ENCODE results near the gene KBTBD3. TPM values are rescaled to one million over a fixed set of nuclear protein-coding genes. Genes with fewer than 3 reads are reported as not detected.
A peak's percentile ranks its signal among the peaks of the same experiment; 100 is the strongest.

Gene KBTBD3, protein sequence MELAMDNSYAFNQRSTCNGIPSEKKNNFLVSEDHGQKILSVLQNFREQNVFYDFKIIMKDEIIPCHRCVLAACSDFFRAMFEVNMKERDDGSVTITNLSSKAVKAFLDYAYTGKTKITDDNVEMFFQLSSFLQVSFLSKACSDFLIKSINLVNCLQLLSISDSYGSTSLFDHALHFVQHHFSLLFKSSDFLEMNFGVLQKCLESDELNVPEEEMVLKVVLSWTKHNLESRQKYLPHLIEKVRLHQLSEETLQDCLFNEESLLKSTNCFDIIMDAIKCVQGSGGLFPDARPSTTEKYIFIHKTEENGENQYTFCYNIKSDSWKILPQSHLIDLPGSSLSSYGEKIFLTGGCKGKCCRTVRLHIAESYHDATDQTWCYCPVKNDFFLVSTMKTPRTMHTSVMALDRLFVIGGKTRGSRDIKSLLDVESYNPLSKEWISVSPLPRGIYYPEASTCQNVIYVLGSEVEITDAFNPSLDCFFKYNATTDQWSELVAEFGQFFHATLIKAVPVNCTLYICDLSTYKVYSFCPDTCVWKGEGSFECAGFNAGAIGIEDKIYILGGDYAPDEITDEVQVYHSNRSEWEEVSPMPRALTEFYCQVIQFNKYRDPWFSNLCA
- polyA plus RNA-seq (ENCODE audit: insufficient read depth in 1 of 5, insufficient read length in 5 of 5, low replicate concordance in 1 of 5): 1 to 10 TPM; 5.6 to 9.7 (median 9.3) TPM
- long read RNA-seq, donor 1, transcript KBTBD3-205 (4 exons, 2,682 nt): major isoform, 7 of 14 reads
- long read RNA-seq, donor 1, partial matches to known transcripts: 5 of 14 reads
- long read RNA-seq, donor 1, other reads (novel, unspliced or antisense): 0 of 14 reads
- long read RNA-seq, donor 2, partial matches to known transcripts: 0 of 3 reads
- long read RNA-seq, donor 2, other reads (novel, unspliced or antisense): 0 of 3 reads
- long read RNA-seq, donor 3, partial matches to known transcripts: 0 of 1 reads
- long read RNA-seq, donor 3, other reads (novel, unspliced or antisense): 0 of 1 reads
- long read RNA-seq, donor 4, partial matches to known transcripts: 0 of 2 reads
- long read RNA-seq, donor 4, other reads (novel, unspliced or antisense): 0 of 2 reads
- long read RNA-seq, donor 5, partial matches to known transcripts: 84 of 89 reads
- long read RNA-seq, donor 5, other reads (novel, unspliced or antisense): 0 of 89 reads
- long read RNA-seq, donor 6, partial matches to known transcripts: 0 of 3 reads
- long read RNA-seq, donor 6, other reads (novel, unspliced or antisense): 0 of 3 reads
- long read RNA-seq, donor 7, partial matches to known transcripts: 0 of 2 reads
- long read RNA-seq, donor 7, other reads (novel, unspliced or antisense): 0 of 2 reads
- long read RNA-seq, donor 8, partial matches to known transcripts: 0 of 25 reads
- long read RNA-seq, donor 8, other reads (novel, unspliced or antisense): 24 of 25 reads

DNA sequence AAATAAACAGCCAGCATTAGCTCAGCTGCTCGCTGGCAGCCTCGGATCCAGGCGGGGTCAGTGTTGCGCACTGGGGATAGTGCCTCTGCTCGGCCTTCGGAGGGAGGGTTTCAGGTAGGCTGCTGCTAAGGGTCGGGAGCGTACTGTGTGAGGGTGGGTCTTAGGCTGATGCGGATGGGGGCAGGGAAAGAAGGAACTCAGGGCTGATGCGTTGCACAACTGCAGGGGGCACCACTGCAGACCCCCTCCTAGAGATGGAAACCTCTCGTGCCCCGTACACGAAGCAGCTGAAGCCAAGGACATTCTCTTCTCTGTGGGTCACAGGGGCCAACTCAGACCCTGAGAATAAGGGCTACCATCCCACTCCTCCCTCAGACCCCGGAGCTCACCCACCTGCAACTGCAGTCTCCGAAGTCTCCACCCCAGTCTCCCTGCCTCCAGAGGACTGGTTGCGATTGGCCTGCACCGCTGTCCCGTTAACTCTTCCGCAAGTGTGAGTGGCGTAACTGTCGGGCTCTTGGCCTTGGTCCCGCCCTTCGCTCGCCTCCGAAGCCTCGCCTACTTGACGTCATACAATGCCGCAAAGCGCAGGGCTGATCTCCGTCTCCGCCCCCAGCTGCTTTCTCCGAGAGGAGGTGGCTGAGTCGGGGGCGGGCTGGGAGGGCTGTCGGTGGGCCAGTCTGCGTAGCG is at the start of gene KBTBD3:
TSS of gene KBTBD3 (minus strand) at position 429 of the 690 bp plus-strand sequence. CDS start 18,250 bp downstream, outside the sequence.
- peak; percentile 100 for DNase-seq

DNA sequence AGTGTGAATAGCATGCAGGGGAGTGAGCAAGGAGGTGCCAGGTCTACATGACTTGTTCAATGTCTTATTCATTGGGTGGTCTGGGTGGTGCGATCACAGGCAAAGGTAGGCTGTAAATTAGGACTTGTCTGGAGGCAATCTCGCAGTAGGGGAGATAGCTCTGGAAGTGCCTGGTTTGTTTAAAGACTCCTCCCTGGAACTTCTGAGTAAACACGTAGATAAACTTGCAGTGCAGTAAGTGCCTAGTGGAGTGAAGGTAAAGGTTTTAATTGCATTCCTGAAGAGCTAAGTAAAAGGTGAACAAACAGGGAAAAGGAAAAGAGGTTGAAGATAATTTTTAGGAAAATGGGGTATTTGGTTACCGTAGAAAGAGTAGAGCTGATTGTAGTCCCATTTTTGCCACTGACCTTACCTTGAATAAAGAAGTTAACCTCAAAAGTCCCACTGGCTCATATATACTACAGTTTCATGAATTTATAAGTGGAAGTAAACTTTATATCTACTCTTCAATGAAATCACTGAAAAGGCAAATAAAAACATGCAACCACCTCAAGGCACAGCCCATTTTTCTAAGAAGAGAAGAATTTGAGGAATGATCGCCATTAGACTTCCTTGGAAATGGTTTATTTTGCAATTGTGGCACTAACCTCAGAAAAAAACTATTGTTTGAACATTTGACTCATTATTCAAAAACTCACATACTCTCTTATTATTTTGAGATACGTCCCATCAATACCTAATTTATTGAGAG is 44.6 kb upstream of the KBTBD3 start:
- no peak for DNase-seq

DNA sequence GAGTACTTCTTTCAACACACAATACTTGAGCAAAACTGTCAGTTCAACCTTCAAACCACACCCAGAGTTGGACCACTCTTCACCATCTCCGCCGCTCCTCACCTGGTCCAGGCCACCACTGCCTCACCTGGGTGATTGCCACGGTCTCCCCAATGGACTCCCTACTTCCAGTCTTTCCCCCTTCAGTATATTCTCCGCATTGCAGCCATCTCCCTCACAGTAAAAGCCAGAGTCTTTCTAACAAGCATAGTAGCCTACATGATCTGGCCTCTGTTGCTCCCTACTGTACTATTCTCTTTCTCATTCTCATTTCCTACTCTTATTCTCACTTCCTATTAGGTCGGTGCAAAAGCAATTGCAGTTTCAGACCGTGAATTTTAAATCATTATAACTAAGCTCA is 28.8 kb upstream of the KBTBD3 start:
- no peak for DNase-seq

DNA sequence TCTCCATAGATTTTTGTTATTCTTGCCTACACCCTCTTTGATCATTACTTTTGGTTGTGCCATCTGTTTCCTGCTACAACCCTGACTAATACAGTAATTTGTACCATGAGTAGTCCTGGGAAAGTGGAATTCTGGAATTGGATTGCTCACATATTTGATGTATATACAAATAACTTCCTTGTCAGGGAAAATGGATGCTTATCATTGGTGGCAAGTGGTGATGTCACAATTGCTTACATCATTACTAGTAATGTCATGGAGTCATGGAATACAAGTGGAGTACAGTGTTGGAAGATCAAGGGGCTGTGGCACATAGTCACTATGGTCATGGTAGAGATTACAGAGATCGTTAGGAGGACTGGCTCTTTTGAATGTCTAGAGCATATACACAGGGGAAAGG is 24.7 kb upstream of the KBTBD3 start:
- DNase-seq: no peak

DNA sequence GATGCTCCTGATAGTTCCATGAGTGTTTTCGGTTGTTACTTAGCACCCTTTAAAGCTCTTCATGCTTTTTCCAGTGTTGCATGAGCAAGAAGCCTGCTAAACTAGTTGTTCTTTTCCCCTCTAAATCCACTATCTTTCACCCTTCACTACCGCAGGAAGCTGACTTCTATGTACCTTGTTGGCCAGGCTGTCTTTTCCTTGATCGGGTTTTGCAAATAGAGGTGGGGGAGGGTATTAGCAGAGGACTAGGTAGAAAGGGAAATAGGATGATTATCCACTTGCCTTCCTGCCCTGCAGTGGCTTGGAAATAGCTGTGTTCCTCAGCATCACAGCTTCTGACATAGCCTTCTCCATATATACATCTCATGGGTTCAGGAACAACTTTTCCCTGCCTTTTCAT is 24.2 kb upstream of the KBTBD3 start:
- DNase-seq: no peak

DNA sequence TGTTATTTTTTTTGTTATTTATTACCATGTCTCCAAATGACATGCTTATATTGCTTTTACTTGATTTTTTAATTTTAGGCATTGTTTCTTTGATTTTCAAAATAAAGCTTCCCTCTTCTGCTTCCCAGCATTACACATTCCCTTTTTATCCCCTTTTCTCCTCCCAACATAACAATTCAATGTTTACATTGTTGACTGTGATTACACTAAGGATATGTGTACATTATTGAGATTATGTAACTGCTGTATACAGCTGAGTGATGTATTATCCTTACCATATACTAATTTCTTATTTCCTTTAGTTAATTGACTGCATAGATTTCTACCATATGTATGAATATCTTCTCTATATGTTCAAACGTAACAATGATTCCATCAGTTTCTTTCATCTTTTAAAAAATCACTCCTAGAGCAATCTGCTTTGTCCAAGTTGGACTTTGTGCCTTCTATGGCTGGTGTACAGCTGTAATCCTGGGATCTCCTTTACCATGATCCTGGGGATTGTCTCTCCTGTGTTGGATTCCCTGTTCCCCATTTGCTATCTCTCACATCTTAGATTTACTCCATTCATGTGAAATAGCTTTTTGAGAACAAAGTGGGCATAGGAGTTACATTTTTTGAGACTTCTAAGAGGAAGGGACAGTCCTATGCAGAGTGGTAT is 21.9 kb upstream of the KBTBD3 start:
- DNase-seq: no peak

DNA sequence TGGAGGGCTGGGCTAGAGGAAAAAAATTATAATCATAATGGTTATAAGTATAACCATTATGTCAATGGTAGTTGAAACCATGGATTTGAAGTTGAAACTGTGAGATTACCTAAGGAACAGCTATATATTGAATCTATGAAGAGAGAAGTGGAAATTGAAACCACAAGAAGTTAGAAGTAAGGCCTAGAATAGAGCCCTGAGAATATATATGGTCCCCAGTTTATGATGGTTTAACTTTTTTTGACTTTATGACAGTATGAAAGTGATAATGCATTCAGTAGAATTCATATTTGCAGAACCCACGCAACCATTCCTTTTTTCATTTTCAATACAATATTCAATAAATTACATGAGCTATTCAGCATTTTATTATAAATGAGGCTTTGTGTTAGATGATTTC is 15.3 kb upstream of the KBTBD3 start:
- DNase-seq: no peak

DNA sequence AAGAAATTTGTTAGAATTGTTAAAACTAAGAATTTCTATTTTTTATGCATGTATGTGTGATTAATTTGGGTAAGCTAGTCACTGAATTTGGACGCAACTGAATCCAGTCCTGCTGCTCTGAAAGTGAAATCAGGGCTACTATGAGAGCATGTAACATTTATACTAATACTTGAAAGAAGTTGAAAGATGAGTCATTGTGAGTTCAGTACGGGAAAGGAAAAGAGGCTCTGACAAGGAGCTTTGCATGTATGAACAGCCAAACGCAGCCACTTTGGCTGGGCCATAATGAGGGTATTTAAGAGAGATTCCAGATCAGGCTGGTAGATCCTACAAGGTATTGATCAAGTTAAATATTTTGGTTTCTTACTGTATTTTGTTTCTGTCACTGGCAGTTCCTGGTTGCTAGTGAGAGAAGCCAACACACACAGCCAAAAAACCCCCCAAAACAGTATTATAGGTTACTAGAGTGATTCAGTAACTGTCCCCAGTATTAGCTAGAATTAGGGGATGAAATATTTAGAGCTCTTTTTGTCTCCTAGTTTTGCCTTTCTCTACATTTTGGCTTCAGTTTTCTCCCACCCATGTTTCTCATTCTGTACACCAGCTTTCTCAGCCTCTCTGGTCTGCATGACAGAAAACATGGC is 14.5 kb upstream of the KBTBD3 start:
- no peak for DNase-seq

DNA sequence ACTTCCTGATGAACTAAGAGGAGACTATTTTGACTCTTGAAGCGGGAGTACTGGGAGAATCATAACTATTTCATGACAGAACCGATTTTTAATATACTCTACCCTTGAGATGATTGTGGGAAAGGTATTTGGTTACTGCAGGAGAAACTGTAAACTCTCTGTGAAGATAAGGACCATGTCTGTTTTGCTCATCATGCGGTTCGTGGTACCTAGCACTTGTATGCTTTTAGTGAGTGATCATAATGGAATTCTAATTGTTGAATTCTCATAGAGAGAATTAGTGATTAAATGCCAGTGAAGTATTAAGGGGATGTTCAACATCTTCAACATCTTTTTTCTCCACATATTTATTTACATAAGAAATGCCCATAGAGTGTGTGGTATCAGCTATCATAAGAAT is 11.7 kb upstream of the KBTBD3 start:
- no peak for DNase-seq

DNA sequence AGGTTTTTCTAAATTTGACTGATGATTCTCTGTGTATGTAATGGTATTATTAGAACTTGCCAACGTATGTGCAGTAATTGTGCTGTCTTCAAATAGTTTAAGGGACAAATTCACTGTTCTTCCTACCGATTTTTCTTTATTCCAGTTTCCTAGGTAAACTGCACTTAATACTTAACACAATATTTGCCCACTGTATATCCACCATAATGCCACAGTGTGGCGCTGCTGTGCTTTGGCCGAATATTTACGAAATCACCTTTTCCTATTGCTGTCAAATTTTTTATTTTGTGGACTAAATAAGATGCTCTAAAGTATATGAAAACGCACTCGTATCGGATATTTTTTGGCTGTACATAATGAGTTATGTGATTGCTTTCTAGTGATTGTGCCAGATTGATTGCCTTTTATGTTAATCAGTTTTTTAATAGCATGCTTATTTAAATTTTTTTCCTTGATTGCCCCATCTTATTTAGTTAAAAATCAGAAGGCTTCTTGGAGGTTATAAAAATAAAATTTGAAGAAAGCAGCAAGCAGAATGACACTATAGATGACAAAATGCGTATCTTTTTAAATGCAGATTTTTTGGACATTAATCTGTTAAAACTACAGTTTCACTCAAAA is 10.8 kb upstream of the KBTBD3 start:
- DNase-seq: no peak

DNA sequence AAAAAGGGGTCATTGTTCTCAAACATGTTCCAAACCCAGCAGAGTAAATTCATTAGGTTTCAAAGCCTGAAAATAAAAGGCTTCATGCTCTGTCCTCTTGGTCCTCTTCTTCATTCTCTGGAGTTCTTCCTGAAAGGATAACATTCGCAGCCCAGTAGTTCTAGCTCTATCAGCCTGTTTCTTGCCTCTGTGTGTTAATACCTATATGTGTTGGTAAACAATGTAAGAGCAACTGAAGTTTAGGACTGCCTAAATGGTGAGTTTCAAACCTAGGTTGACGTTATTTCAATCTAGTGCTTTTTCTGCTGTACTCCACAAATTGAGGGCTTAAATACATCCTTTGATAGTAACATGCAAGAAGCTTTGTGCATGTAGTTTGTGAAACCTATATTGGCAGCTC is 9.7 kb upstream of the KBTBD3 start:
- DNase-seq: no peak

DNA sequence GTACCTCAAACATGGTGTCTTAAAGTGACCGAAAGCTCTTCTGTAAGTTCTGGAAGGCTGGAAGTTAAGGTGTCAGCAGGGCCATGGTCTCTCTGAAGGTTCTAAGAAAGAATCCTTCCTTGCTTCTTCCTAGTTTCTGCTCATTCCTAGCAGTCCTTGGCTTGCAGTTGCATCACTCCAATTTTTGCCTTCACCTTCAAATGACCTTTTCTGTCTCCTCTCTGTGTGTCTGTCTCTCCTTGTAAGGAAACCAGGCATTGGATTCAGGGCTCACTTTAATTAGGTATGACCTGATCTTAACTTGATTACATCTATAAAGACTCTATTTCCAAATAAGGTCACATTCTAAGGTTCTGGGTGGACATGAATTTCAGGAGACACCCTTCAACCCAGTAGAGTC is 9.0 kb upstream of the KBTBD3 start:
- DNase-seq: no peak

DNA sequence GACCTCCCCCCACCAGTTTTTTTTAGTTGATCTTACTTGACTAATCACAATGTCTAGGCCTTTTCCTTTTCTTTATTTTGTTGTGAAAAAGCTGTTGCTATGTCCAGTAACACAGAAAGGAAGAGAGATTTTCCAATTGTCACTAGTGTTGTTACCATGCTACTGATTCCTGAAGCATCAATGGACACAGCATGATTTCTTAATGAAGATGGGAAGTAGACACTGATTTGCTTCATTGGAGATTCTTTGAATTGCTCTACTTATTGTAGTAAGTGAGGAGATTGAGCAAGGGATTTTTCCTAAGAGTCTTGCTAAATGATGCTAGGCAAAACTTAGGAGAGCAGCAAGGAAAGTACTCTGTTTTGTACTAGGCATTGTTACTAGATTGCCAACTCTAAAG is 4.9 kb upstream of the KBTBD3 start:
- no peak for DNase-seq

DNA sequence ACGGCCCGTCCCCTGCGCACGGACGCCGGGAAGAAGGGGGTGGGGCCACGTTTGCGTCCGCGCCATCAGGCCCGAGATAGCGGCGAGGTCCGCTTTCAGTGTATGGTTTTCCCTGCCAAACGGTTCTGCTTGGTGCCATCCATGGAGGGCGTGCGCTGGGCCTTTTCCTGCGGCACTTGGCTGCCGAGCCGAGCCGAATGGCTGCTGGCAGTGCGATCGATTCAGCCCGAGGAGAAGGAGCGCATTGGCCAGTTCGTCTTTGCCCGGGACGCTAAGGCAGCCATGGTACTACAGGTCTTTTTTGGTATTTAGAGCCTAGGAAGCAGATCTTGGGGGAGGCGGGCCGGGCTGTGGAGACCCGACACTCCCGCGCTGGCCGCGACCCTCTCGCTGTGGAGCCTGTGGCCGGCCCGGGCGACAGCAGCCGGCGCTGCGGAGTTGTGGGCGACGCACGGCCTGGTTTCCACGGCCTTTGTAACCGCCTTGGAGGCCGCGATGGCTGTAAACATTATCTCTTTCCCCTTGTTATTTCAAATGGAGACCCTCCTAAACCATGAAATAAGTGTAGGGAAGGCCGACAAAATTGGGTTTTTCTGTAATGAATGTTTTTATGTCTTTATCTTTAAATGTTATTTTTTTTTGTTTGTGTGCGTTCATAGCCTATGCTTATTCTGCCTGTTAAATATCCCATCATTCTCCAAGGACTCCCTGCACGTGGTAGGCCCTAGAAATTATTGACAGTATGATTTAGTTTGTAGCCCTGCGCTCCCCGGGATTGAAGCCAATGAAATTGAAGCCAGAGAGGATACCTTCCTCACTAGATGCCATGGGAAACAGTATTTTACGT is 685 bp upstream of the KBTBD3 start, which contains the start of gene AASDHPPT:
TSS of gene AASDHPPT (plus strand) at position 54 of the 847 bp plus-strand sequence. CDS start at position 103, 49 bp downstream.
- DNase-seq: no peak

DNA sequence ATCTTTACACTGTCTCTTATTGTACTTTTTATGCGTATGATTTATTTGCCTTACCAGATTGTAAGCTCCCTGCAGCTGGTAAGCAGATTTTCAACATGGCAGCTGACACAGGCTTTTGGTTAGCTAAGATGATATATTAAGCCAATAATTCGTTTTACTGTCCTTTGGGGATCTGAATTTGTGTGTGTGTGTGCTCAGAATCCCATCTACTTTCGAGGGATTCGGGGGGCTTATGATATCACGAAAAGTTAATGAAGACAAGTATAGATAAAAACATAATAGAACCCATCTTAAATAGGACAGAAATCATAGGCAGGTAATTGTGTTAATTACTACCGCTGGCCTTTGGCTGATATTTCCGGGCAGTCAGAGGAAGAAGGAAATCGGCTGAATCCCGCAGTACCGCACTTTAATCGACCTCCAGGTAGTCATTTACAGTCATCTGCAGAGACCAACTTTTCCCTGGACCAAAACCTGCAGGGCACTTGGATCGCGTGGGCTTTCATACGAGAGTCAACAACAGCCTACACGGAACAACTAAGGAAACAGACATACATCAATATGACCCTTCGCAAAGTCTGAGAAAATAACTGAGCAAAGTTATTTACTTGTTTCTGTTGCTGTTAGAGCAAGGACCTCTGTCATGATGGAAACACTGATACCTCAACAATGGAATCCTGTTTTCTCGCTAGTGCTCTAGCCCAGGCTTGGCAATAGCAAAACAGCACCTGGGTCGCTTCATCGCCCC is 802 bp downstream of the KBTBD3 start:
- no peak for DNase-seq

DNA sequence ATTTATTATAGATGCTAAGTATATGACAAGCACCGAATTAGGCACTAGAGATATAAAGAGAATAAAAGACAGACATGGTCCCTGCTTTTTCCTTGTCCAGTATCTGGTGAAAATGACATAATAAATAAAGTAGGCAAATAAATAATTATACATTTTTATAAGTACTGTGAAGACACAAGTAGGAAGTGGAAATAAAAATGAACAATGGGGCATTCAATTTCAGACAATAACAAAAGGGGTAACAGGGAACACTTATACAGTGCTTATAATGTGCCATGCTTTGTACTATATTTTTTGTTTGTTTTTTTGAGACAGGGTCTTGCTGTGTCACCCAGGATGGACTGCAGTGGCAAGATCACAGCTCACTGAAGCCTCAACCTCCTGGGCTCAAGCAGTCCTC is 4.3 kb downstream of the KBTBD3 start:
- DNase-seq: no peak

DNA sequence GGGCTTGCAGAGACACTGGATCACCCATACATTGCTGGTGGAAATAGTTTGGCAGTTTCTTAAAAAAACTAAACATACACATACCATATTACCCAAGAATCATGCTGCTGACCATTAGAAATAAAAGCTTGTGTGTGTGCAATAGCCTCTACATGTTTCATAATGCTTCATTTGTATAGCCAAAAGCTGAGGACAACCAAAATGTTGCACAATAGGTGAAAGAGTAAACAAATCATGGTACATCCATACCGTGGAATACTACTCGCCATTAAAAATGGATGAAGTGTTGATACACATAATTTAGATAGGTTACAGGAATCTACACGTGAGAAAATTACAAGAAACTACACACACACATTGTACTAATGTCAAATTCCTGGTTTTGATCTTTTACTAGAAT is 6.5 kb downstream of the KBTBD3 start:
- no peak for DNase-seq

All from right lung (tissue), 10 donors.